ENCODE results near the gene TTYH3.
A peak's percentile ranks its signal among the peaks of the same experiment; 100 is the strongest.

TTYH3 gene

GRCh38 chr7:2610466-2610865 is 21.3 kb upstream of the TTYH3 start:
- peaks cover 45% of the 10 kb centered on the region for H3K4me1 Mint-ChIP-seq

GRCh38 chr7:2610898-2611297 is 20.9 kb upstream of the TTYH3 start:
- peaks cover 45% of the 10 kb centered on the region for H3K4me1 Mint-ChIP-seq
- no peaks in the 10 kb centered on the region for H3K27me3 Mint-ChIP-seq (ENCODE audit: low read depth)
- H3K27ac Mint-ChIP-seq, result no peak overlapping the region
- H3K4me3 Mint-ChIP-seq, result no peak overlapping the region
- no peaks in the 10 kb centered on the region for H3K36me3 Mint-ChIP-seq (ENCODE audit: low read depth)
- no peak for TF ChIP-seq CTCF (IDR thresholded peaks at IDR 0.05; ENCODE audit: unreplicated experiment in 3 of 3)
- H3K9me3 Mint-ChIP-seq, result no peaks in the 10 kb centered on the region

More at GRCh38 chr7:2610466-2610865, 21.3 kb upstream of the TTYH3 start:
- Mint-ChIP-seq H3K27ac (no peak overlapping the region), H3K27me3 (ENCODE audit: low read depth) (no peaks in the 10 kb centered on the region), H3K36me3 (ENCODE audit: low read depth) (no peaks in the 10 kb centered on the region), H3K9me3 (no peaks in the 10 kb centered on the region), H3K4me3 (no peak overlapping the region)
- no peak for TF ChIP-seq CTCF (IDR thresholded peaks at IDR 0.05; ENCODE audit: unreplicated experiment in 3 of 3)

- Mint-ChIP-seq H3K27ac (no peak overlapping the region), H3K4me3 (no peak overlapping the region), H3K4me1 (peaks cover 45% of the 10 kb centered on the region), H3K36me3 (ENCODE audit: low read depth) (no peaks in the 10 kb centered on the region), H3K9me3 (no peaks in the 10 kb centered on the region), H3K27me3 (ENCODE audit: low read depth) (no peaks in the 10 kb centered on the region)
- TF ChIP-seq CTCF (IDR thresholded peaks at IDR 0.05; ENCODE audit: unreplicated experiment in 3 of 3), result no peak
Observed at GRCh38 chr7:2611401-2611800, 20.4 kb upstream of the TTYH3 start.

- Mint-ChIP-seq H3K36me3 (ENCODE audit: low read depth) (no peaks in the 10 kb centered on the region), H3K27ac (peak overlapping the region in 1 of 3 experiments; percentile 43), H3K27me3 (ENCODE audit: low read depth) (no peaks in the 10 kb centered on the region), H3K4me1 (peaks cover 50% of the 10 kb centered on the region), H3K9me3 (no peaks in the 10 kb centered on the region), H3K4me3 (no peak overlapping the region)
- no peak for TF ChIP-seq CTCF (IDR thresholded peaks at IDR 0.05; ENCODE audit: unreplicated experiment in 3 of 3)
Observed at GRCh38 chr7:2611922-2612321, 19.9 kb upstream of the TTYH3 start.

- Mint-ChIP-seq H3K27me3 (ENCODE audit: low read depth) (no peaks in the 10 kb centered on the region), H3K4me3 (no peak overlapping the region), H3K9me3 (no peaks in the 10 kb centered on the region), H3K4me1 (peaks cover 52% of the 10 kb centered on the region), H3K27ac (peak overlapping the region in 2 of 3 experiments; percentile 58 to 98), H3K36me3 (ENCODE audit: low read depth) (no peaks in the 10 kb centered on the region)
- TF ChIP-seq CTCF (IDR thresholded peaks at IDR 0.05; ENCODE audit: unreplicated experiment in 3 of 3), result no peak
Observed at GRCh38 chr7:2612445-2613097, 19.2 kb upstream of the TTYH3 start.
